Pancreas (tissue), 10 donors: ENCODE data around the gene SMIM44. TPM values are rescaled to one million over a fixed set of nuclear protein-coding genes. Genes with fewer than 3 reads are reported as not detected.

ENCODE experiments used
- ATAC-seq, 4 donors: fragments of 200-7000 bp; cut with Tn5 transposase; one replicate each; pipeline versions ENCODE4 v1.8.0 to v1.9.1; 2020; ENCODE audit warnings: mild to moderate bottlenecking in 4 of 4, moderate library complexity in 4 of 4
- DNase-seq, 6 donors: peaks; one replicate each; pipeline ENCODE4 v3.0.0-alpha.2; 2020
- FAIRE-seq: peaks from 2 replicates; lab custom pipeline; 2012; peaks lifted over from hg19 to GRCh38; lab: Jason Lieb, UNC
- H3K27ac ChIP-seq, 4 donors: fragments of 200-600 bp; sonication (generic); 1 replicate in 3 of 4; 2 replicates in 1 of 4; pipeline versions ENCODE4 v1.5.0 to v1.8.0; 2020
- H3K27me3 ChIP-seq, 4 donors: fragments of 200-600 bp; one replicate each; pipeline ENCODE4 v1.8.0; 2021
- H3K36me3 ChIP-seq, 3 donors: fragments of 200-600 bp; sonication (generic) in 1 of 3; one replicate each; pipeline versions ENCODE4 v1.5.0 to v1.8.0; 2020 to 2021
- H3K4me1 ChIP-seq, 3 donors: fragments of 200-600 bp; one replicate each; pipeline ENCODE4 v1.8.0; 2021
- H3K4me3 ChIP-seq, 4 donors: fragments of 200-600 bp; sonication (generic) in 2 of 4; one replicate each; pipeline versions ENCODE4 v1.5.0 to v1.8.0; 2020 to 2021
- H3K9me3 ChIP-seq, 4 donors: fragments of 200-600 bp; one replicate each; pipeline ENCODE4 v1.8.0; 2021
- CTCF ChIP-seq, 4 donors: fragments of 200-600 bp; sonication (generic) in 3 of 4; IDR thresholded peaks; one replicate each; pipeline versions ENCODE4 v1.5.0 to v1.8.0; 2021; ENCODE audit warnings: antibody characterized with exemption in 4 of 4
- WGBS, 2 donors: extraction: QIAGEN DNeasy Blood & Tissue Kit; methylation state at CpG; one replicate each; pipeline ENCODE4 v1.1.7; 2013; 5-methylcytosine and 5-hydroxymethylcytosine counted together
- intact Hi-C, 3 donors: fragments of 100-400 bp; cut with DNase I; formaldehyde crosslinking; loops; one replicate each; pipeline versions ENCODE4 v1.11.1 to v1.14.2; 2022
- polyA plus RNA-seq, 2 donors: library from polyadenylated mRNA; stranded (reverse); fragments of 200-250 nt; gene quantifications; one replicate each; pipeline ENCODE4 v1.2.3, GENCODE V29; 2013
- total RNA-seq, 6 donors: library from RNA; stranded (reverse); fragmentation: NEBNext Ultra II Directional in 4 of 6; extraction: Animal tissue kit (Norgen Biotek cat#: 25700) in 4 of 6; gene quantifications; one replicate each; pipeline versions ENCODE4 v1.2.1 to v1.2.4, GENCODE V29; 2021 to 2023
- donor health status: healthy with polysubstance abuse.
- donor health status: DM: no; HTN: no; CAD: no; lungs with moderate emphysema.
- donor health status: DM: no; HTN: no; CAD: no.
- donor health status: control.
- donor health status: control.
- donor health status: Bipolar disorder and iron deficiency.
- donor health status: DM: yes; HTN: yes; CAD: no.
- donor health status: DM: no; HTN: no; CAD: no.
- donor health status: DM: no; HTN: no; CAD: no.
- donor health status: DM: yes; HTN: yes; CAD: no.

SMIM44 gene
- total and polyA plus RNA-seq, 8 donors = 0.92 TPM; not detected in 7

- intact Hi-C loops = no loop called here
- peak in 2 of 4 donors; percentile 50 to 52 for ATAC-seq
Measured at GRCh38 chr19:3513229-3514140, 30.2 kb upstream of the SMIM44 start.

GRCh38 chr19:3512562-3513228, 29.5 kb upstream of the SMIM44 start:
- ATAC-seq = no peak
- FAIRE-seq = no peak
- intact Hi-C loops = no loop called here
- TF ChIP-seq CTCF (IDR thresholded peaks at IDR 0.05) = no peak
- H3K9me3 ChIP-seq = no peaks in the 10 kb centered on the region
- peaks cover 0 to 13% (median 10%) of the 10 kb centered on the region in 3 donors for H3K4me1 ChIP-seq
- no peaks in the 10 kb centered on the region for H3K27me3 ChIP-seq
- no peak overlapping the region for H3K4me3 ChIP-seq
- 86 to 88% methylated on average over 17 of the region's 17 CpGs for WGBS, 2 donors
- DNase-seq = no peak
- H3K36me3 ChIP-seq = no peaks in the 10 kb centered on the region
- no peak overlapping the region for H3K27ac ChIP-seq

More at GRCh38 chr19:3513229-3514140, 30.2 kb upstream of the SMIM44 start:
- Histone ChIP-seq H3K27me3 (no peaks in the 10 kb centered on the region), H3K4me3 (no peak overlapping the region), H3K27ac (no peak overlapping the region), H3K4me1 (peaks cover 0 to 18% (median 11%) of the 10 kb centered on the region in 3 donors), H3K9me3 (no peaks in the 10 kb centered on the region), H3K36me3 (no peaks in the 10 kb centered on the region)
- 72 to 73% methylated on average over 23 of the region's 23 CpGs for WGBS, 2 donors
- no peak for TF ChIP-seq CTCF (IDR thresholded peaks at IDR 0.05)
- DNase-seq = peak; percentile 38 to 89 (median 60)
- no peak for FAIRE-seq

GRCh38 chr19:3511506-3512251, 28.4 kb upstream of the SMIM44 start:
- FAIRE-seq (no peak), DNase-seq (peak in 1 of 6 donors; percentile 27), ATAC-seq (no peak)
- H3K36me3 ChIP-seq = no peaks in the 10 kb centered on the region
- H3K27me3 ChIP-seq = no peaks in the 10 kb centered on the region
- H3K4me1 ChIP-seq = peaks cover 0 to 10% (median 6%) of the 10 kb centered on the region in 3 donors
- intact Hi-C loops = no loop called here
- H3K27ac ChIP-seq = no peak overlapping the region
- TF ChIP-seq CTCF (IDR thresholded peaks at IDR 0.05) = no peak
- no peak overlapping the region for H3K4me3 ChIP-seq
- WGBS, 2 donors = 81 to 82% methylated on average over 25 to 26 of the region's 26 CpGs
- no peaks in the 10 kb centered on the region for H3K9me3 ChIP-seq

GRCh38 chr19:3510727-3511126, 27.5 kb upstream of the SMIM44 start:
- H3K9me3 ChIP-seq = no peaks in the 10 kb centered on the region
- H3K4me3 ChIP-seq = no peak overlapping the region
- intact Hi-C loops = no loop called here
- no peaks in the 10 kb centered on the region for H3K27me3 ChIP-seq
- WGBS, 2 donors = 88 to 91% methylated on average over 19 to 22 of the region's 22 CpGs
- peaks cover 0 to 10% (median 6%) of the 10 kb centered on the region in 3 donors for H3K4me1 ChIP-seq
- FAIRE-seq (no peak), ATAC-seq (no peak), DNase-seq (peak in 1 of 6 donors; percentile 33)
- H3K27ac ChIP-seq = no peak overlapping the region
- no peak for TF ChIP-seq CTCF (IDR thresholded peaks at IDR 0.05)
- H3K36me3 ChIP-seq = no peaks in the 10 kb centered on the region
